ENCODE measurements around the gene CCDC112.

Gene CCDC112

DNA sequence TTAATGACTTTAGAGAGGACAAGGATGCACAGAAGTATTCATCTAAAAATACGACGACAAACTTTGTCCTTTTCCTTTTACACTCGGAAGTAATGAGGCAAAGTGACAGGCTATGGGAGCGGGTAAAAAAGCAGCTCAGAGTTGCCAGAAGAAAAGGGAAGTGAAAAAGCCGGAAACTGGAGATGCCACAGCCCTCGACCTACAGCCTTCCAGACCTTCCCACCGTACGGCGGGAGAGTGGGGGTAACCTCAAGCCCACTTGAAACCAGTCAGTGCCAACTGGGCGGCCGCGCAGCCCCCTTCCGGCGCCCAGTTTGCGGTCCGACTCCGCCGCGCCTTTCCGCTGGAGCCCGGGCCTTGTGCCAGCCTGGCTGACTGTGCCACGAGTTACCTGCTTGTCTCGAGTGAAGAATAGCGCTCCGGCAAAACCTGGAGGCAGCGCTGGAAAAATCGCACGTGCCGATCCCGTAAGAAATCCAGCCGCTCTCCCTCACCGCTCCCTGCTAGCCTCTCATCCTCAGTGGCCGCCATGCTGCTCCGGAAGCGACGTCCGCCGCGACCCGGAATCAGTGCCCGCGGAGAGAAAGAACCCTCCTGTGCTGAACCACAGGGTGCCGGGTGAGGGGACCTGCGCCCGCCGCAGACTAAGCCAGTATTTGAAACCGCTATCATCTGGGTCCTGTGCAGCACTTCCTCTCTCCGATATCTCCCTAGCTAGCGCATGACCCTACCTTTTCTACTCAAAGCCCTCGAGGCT is 34.0 kb downstream of the CCDC112 start, which contains the start of gene PGGT1B:
Gene PGGT1B (minus strand): TSS at position 557 of the 757 bp plus-strand sequence. CDS start 26 bp downstream, at position 531.
- TF ChIP-seq, protein P1, sequence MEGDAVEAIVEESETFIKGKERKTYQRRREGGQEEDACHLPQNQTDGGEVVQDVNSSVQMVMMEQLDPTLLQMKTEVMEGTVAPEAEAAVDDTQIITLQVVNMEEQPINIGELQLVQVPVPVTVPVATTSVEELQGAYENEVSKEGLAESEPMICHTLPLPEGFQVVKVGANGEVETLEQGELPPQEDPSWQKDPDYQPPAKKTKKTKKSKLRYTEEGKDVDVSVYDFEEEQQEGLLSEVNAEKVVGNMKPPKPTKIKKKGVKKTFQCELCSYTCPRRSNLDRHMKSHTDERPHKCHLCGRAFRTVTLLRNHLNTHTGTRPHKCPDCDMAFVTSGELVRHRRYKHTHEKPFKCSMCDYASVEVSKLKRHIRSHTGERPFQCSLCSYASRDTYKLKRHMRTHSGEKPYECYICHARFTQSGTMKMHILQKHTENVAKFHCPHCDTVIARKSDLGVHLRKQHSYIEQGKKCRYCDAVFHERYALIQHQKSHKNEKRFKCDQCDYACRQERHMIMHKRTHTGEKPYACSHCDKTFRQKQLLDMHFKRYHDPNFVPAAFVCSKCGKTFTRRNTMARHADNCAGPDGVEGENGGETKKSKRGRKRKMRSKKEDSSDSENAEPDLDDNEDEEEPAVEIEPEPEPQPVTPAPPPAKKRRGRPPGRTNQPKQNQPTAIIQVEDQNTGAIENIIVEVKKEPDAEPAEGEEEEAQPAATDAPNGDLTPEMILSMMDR (IDR thresholded peaks at IDR 0.05; ENCODE audit: borderline replicate concordance, extremely low read depth, low read length, poor library complexity, severe bottlenecking), result no peak
- no peak for TF ChIP-seq EZH2 (IDR thresholded peaks at IDR 0.05; ENCODE audit: borderline replicate concordance, low read depth, low read length, severe bottlenecking)
- Histone ChIP-seq H3K4me3 (ENCODE audit: low read depth in 1 of 2, low read length in 2 of 2) (peak within 1 kb of the TSS; percentile 54 to 70; a peak in 3 of 4 replicates), H3K9me3 (ENCODE audit: insufficient read depth, low read length, severe bottlenecking) (no peaks in the 10 kb centered on the region), H3K27ac (ENCODE audit: low read length) (peak within 1 kb of the TSS; percentile 70), H3K79me2 (ENCODE audit: insufficient read depth, low read length) (peaks cover 50% of the 10 kb centered on the region), H3K9ac (ENCODE audit: low read depth, low read length) (peak within 1 kb of the TSS; percentile 63), H3K36me3 (ENCODE audit: insufficient read depth, low read length) (0 out of 2 replicates have a peak, but pooled peaks cover 3% of the 10 kb centered on the region), H3K4me2 (ENCODE audit: insufficient read depth, low read length) (peak within 1 kb of the TSS; percentile 85), H2AFZ (ENCODE audit: low read depth, low read length) (peak within 1 kb of the TSS; percentile 74), H3K4me1 (ENCODE audit: insufficient read depth, low read length) (peaks cover 29% of the 10 kb centered on the region), H4K20me1 (ENCODE audit: insufficient read depth, low read length) (peaks cover 9% of the 10 kb centered on the region; the same call in 1 of the 2 replicates), H3K27me3 (ENCODE audit: insufficient read depth, low read length, poor library complexity) (no peaks in the 10 kb centered on the region)
- peak; percentile 96 for ATAC-seq (ENCODE audit: insufficient read depth, low read depth)
- peak; percentile 86 for DNase-seq

DNA sequence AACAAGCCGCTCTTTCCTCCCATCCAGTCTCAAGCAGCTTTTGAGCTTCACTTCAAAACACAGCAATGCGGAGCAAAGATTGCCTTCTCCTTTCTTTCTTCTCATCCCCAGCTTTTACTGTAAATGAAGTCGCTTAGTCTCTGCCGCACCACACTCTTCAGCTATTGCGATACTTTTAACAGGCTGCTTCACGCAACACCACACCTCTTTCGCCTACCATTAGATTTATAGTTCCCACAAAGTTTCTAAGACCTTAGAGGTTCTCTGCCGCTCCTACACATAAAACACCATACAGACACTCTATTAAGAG is 34.5 kb downstream of the CCDC112 start:
- TF ChIP-seq EZH2 (IDR thresholded peaks at IDR 0.05; ENCODE audit: borderline replicate concordance, low read depth, low read length, severe bottlenecking), result no peak
- TF ChIP-seq, protein P1 (IDR thresholded peaks at IDR 0.05; ENCODE audit: borderline replicate concordance, extremely low read depth, low read length, poor library complexity, severe bottlenecking), result no peak
- peaks cover 9% of the 10 kb centered on the region; the same call in 1 of the 2 replicates for H4K20me1 ChIP-seq (ENCODE audit: insufficient read depth, low read length)
- H3K79me2 ChIP-seq (ENCODE audit: insufficient read depth, low read length), result peaks cover 54% of the 10 kb centered on the region
- no peaks in the 10 kb centered on the region for H3K9me3 ChIP-seq (ENCODE audit: insufficient read depth, low read length, severe bottlenecking)
- peak overlapping the region; percentile 54 to 70; a peak in 3 of 4 replicates for H3K4me3 ChIP-seq (ENCODE audit: low read depth in 1 of 2, low read length in 2 of 2)
- H3K36me3 ChIP-seq (ENCODE audit: insufficient read depth, low read length), result 0 out of 2 replicates have a peak, but pooled peaks cover 3% of the 10 kb centered on the region
- peaks cover 29% of the 10 kb centered on the region for H3K4me1 ChIP-seq (ENCODE audit: insufficient read depth, low read length)
- H3K27ac ChIP-seq (ENCODE audit: low read length), result peak overlapping the region; percentile 70
- peak overlapping the region; percentile 85 for H3K4me2 ChIP-seq (ENCODE audit: insufficient read depth, low read length)
- H3K27me3 ChIP-seq (ENCODE audit: insufficient read depth, low read length, poor library complexity), result no peaks in the 10 kb centered on the region
- peak overlapping the region; percentile 63 for H3K9ac ChIP-seq (ENCODE audit: low read depth, low read length)
- peak overlapping the region; percentile 74 for H2AFZ ChIP-seq (ENCODE audit: low read depth, low read length)
- ATAC-seq (ENCODE audit: insufficient read depth, low read depth), result peak; percentile 10
- peak; percentile 7 for DNase-seq

GRCh38 chr5:115260248-115260647 is 36.2 kb downstream of the CCDC112 start:
- 0 out of 2 replicates have a peak, but pooled peaks cover 3% of the 10 kb centered on the region for H3K36me3 ChIP-seq (ENCODE audit: insufficient read depth, low read length)
- H3K79me2 ChIP-seq (ENCODE audit: insufficient read depth, low read length), result peaks cover 70% of the 10 kb centered on the region
- DNase-seq, result no peak
- H3K4me3 ChIP-seq (ENCODE audit: low read depth in 1 of 2, low read length in 2 of 2), result no peak overlapping the region
- no peak for ATAC-seq (ENCODE audit: insufficient read depth, low read depth)
- H3K27me3 ChIP-seq (ENCODE audit: insufficient read depth, low read length, poor library complexity), result no peaks in the 10 kb centered on the region
- H3K9me3 ChIP-seq (ENCODE audit: insufficient read depth, low read length, severe bottlenecking), result no peaks in the 10 kb centered on the region
- H3K4me2 ChIP-seq (ENCODE audit: insufficient read depth, low read length), result peak overlapping the region; percentile 85; the same call in 1 of the 2 replicates
- TF ChIP-seq EZH2 (IDR thresholded peaks at IDR 0.05; ENCODE audit: borderline replicate concordance, low read depth, low read length, severe bottlenecking), result no peak
- TF ChIP-seq, protein P1 (IDR thresholded peaks at IDR 0.05; ENCODE audit: borderline replicate concordance, extremely low read depth, low read length, poor library complexity, severe bottlenecking), result no peak
- H3K4me1 ChIP-seq (ENCODE audit: insufficient read depth, low read length), result peaks cover 29% of the 10 kb centered on the region
- no peak overlapping the region for H2AFZ ChIP-seq (ENCODE audit: low read depth, low read length)
- H4K20me1 ChIP-seq (ENCODE audit: insufficient read depth, low read length), result peaks cover 19% of the 10 kb centered on the region; the same call in 1 of the 2 replicates
- H3K9ac ChIP-seq (ENCODE audit: low read depth, low read length), result no peak overlapping the region
- no peak overlapping the region for H3K27ac ChIP-seq (ENCODE audit: low read length)

Measured in DND-41 (cell line).